HEK293 (cell line): ENCODE measurements around the gene FOXK2.
A peak's percentile ranks its signal among the peaks of the same experiment; 100 is the strongest.
"Not testable (repeated sequence)": the region's sequence is repeated elsewhere in the genome, so short reads cannot be mapped to it uniquely, and the experiment has no call there.

ENCODE experiments used
- CTCF ChIA-PET: fragments of 350-600 bp; formaldehyde crosslinking; extraction: SDS; loops from one replicate; lab custom pipeline; 2021; ENCODE audit warnings: antibody characterized with exemption; lab: Yijun Ruan, JAX
- POLR2A ChIA-PET: fragments of 300-600 bp; formaldehyde crosslinking; extraction: SDS; loops from one replicate; lab custom pipeline; 2020; ENCODE audit warnings: antibody characterized with exemption, inconsistent platforms; lab: Yijun Ruan, JAX
- H3K27ac ChIP-seq: fragments of 200-500 bp; sonication (Bioruptor generic); 2 replicates; pipeline ENCODE4 v1.5.1; 2014; ENCODE audit warnings: low read depth, low read length, control low read depth, inconsistent platforms; ENCODE audit errors: extremely low read depth
- H3K36me3 ChIP-seq, 2 experiments: fragments of 200-500 bp in 1 of 2; sonication (Bioruptor generic) in 1 of 2; 1 replicate in 1 of 2; 2 replicates in 1 of 2; pipeline ENCODE4 v1.5.1; 2014 to 2017; ENCODE audit warnings: inconsistent platforms in 2 of 2, low read length in 2 of 2; ENCODE audit not compliant: control insufficient read depth in 2 of 2, insufficient read depth in 1 of 2
- H3K4me1 ChIP-seq: fragments of 200-500 bp; sonication (Bioruptor generic); 2 replicates; pipeline ENCODE4 v1.5.1; 2014; ENCODE audit warnings: mild to moderate bottlenecking, low read length, inconsistent platforms; ENCODE audit not compliant: control insufficient read depth, insufficient read depth
- H3K4me3 ChIP-seq: 2 replicates; pipeline ENCODE4 v1.5.1; 2011; ENCODE audit warnings: low read depth, mild to moderate bottlenecking, control low read depth, low read length, moderate library complexity
- H3K9me3 ChIP-seq: fragments of 200-500 bp; sonication (Bioruptor generic); 2 replicates; pipeline ENCODE4 v1.5.1; 2014; ENCODE audit warnings: low read depth, low read length, inconsistent platforms; ENCODE audit not compliant: control insufficient read depth, insufficient read depth
- GLIS1 ChIP-seq: fragments of 450-650 bp; formaldehyde crosslinking; IDR thresholded peaks from 2 replicates; pipeline ENCODE4 v1.5.1; 2016; ENCODE audit warnings: missing biosample characterization, missing genetic modification characterization
- HOXA7 ChIP-seq: sonication (generic); formaldehyde crosslinking; IDR thresholded peaks from 2 replicates; pipeline ENCODE4 v1.8.1; 2022; ENCODE audit warnings: missing genetic modification reagents, borderline replicate concordance
- IKZF3 ChIP-seq: fragments of 450-650 bp; IDR thresholded peaks from 2 replicates; pipeline ENCODE4 v1.5.0; 2018; ENCODE audit warnings: missing biosample characterization, mild to moderate bottlenecking, missing genetic modification characterization, moderate library complexity
- INSM2 ChIP-seq: fragments of 450-650 bp; formaldehyde crosslinking; IDR thresholded peaks from 2 replicates; pipeline ENCODE4 v1.5.1; 2016; ENCODE audit warnings: missing biosample characterization, missing genetic modification characterization
- KLF8 ChIP-seq: fragments of 450-650 bp; formaldehyde crosslinking; IDR thresholded peaks from 2 replicates; pipeline ENCODE4 v1.5.1; 2016; ENCODE audit warnings: missing biosample characterization, missing genetic modification characterization
- OSR2 ChIP-seq: fragments of 450-650 bp; formaldehyde crosslinking; IDR thresholded peaks from 2 replicates; pipeline ENCODE4 v1.5.1; 2016; ENCODE audit warnings: missing biosample characterization, missing genetic modification characterization
- WT1 ChIP-seq: fragments of 450-650 bp; formaldehyde crosslinking; IDR thresholded peaks from 2 replicates; pipeline ENCODE4 v1.5.1; 2016; ENCODE audit warnings: missing biosample characterization, missing genetic modification characterization
- ZBTB20 ChIP-seq: fragments of 450-650 bp; formaldehyde crosslinking; IDR thresholded peaks from 2 replicates; pipeline ENCODE4 v1.5.1; 2016; ENCODE audit warnings: missing biosample characterization, missing genetic modification characterization
- ZBTB21 ChIP-seq: fragments of 450-650 bp; formaldehyde crosslinking; IDR thresholded peaks from 2 replicates; pipeline ENCODE4 v1.5.1; 2017; ENCODE audit warnings: missing biosample characterization, missing genetic modification characterization
- ZNF112 ChIP-seq: fragments of 450-650 bp; formaldehyde crosslinking; IDR thresholded peaks from 2 replicates; pipeline ENCODE4 v1.5.0; 2017; ENCODE audit warnings: missing biosample characterization, missing genetic modification characterization
- ZNF114 ChIP-seq: fragments of 450-650 bp; formaldehyde crosslinking; IDR thresholded peaks from 2 replicates; pipeline ENCODE4 v1.5.0; 2017; ENCODE audit warnings: missing biosample characterization, missing genetic modification characterization
- ZNF121 ChIP-seq: fragments of 450-650 bp; formaldehyde crosslinking; IDR thresholded peaks from 2 replicates; pipeline ENCODE4 v1.5.1; 2016; ENCODE audit warnings: missing biosample characterization, missing genetic modification characterization
- ZNF239 ChIP-seq: fragments of 450-650 bp; formaldehyde crosslinking; IDR thresholded peaks from 2 replicates; pipeline ENCODE4 v1.5.1; 2016; ENCODE audit warnings: missing biosample characterization, missing genetic modification characterization
- ZNF433 ChIP-seq: fragments of 450-650 bp; formaldehyde crosslinking; IDR thresholded peaks from 2 replicates; pipeline ENCODE4 v1.5.1; 2016; ENCODE audit warnings: missing biosample characterization, missing genetic modification characterization, low read depth
- ZNF677 ChIP-seq: fragments of 450-650 bp; IDR thresholded peaks from 2 replicates; pipeline ENCODE4 v1.5.0; 2018; ENCODE audit warnings: missing biosample characterization, mild to moderate bottlenecking, missing genetic modification characterization, moderate library complexity
- ZNF777 ChIP-seq: fragments of 450-650 bp; formaldehyde crosslinking; IDR thresholded peaks from 2 replicates; pipeline ENCODE4 v1.5.1; 2017; ENCODE audit warnings: missing biosample characterization, missing genetic modification characterization, borderline replicate concordance
- ZNF830 ChIP-seq: fragments of 450-650 bp; IDR thresholded peaks from 2 replicates; pipeline ENCODE4 v1.5.0; 2018; ENCODE audit warnings: missing biosample characterization, missing genetic modification characterization, low read depth, mild to moderate bottlenecking, moderate library complexity
- TF ChIP-seq, protein P1 (sequence below): fragments of 450-650 bp; formaldehyde crosslinking; IDR thresholded peaks from 2 replicates; pipeline ENCODE4 v1.5.1; 2016; ENCODE audit warnings: missing biosample characterization, missing genetic modification characterization
- TF ChIP-seq, protein P2 (sequence below): fragments of 450-650 bp; formaldehyde crosslinking; IDR thresholded peaks from 2 replicates; pipeline ENCODE4 v1.5.1; 2016; ENCODE audit warnings: missing biosample characterization, missing genetic modification characterization

FOXK2 gene

GRCh38 chr17:82560802-82561428 lies 41.4 kb downstream of the FOXK2 start:
- Histone ChIP-seq H3K4me3 (no peak overlapping the region), H3K4me1 (peaks cover 11% of the 10 kb centered on the region), H3K9me3 (no peaks in the 10 kb centered on the region), H3K36me3 (peaks cover 25 to 30% of the 10 kb centered on the region in 2 experiments), H3K27ac (no peak overlapping the region)
- ChIA-PET CTCF (interaction anchor here (0.5 to 0.6 kb wide), 2 partner anchors 26 to 333 kb away, joined by 3 to 5 read pairs; no protein-coding TSS in a partner anchor), POLR2A (no interaction called here)
- TF ChIP-seq WT1 (tag by site-specific recombination) (peak; percentile 71; the same call in 1 of the 2 replicates), ZNF830 (tag by site-specific recombination) (no peak), INSM2 (tag by site-specific recombination) (peak; percentile 85)
- TF ChIP-seq, protein P1, sequence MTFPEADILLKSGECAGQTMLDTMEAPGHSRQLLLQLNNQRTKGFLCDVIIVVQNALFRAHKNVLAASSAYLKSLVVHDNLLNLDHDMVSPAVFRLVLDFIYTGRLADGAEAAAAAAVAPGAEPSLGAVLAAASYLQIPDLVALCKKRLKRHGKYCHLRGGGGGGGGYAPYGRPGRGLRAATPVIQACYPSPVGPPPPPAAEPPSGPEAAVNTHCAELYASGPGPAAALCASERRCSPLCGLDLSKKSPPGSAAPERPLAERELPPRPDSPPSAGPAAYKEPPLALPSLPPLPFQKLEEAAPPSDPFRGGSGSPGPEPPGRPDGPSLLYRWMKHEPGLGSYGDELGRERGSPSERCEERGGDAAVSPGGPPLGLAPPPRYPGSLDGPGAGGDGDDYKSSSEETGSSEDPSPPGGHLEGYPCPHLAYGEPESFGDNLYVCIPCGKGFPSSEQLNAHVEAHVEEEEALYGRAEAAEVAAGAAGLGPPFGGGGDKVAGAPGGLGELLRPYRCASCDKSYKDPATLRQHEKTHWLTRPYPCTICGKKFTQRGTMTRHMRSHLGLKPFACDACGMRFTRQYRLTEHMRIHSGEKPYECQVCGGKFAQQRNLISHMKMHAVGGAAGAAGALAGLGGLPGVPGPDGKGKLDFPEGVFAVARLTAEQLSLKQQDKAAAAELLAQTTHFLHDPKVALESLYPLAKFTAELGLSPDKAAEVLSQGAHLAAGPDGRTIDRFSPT (tag by site-specific recombination) = peak; percentile 31; the same call in 1 of the 2 replicates

GRCh38 chr17:82561429-82562035 lies 42.0 kb downstream of the FOXK2 start:
- H3K27ac ChIP-seq = no peak overlapping the region
- POLR2A ChIA-PET = no interaction called here
- H3K9me3 ChIP-seq = no peaks in the 10 kb centered on the region
- peaks cover 11% of the 10 kb centered on the region for H3K4me1 ChIP-seq
- CTCF ChIA-PET = interaction anchor here (0.5 to 0.6 kb wide), 2 partner anchors 27 to 332 kb away, joined by 3 to 5 read pairs; no protein-coding TSS in a partner anchor
- H3K4me3 ChIP-seq = no peak overlapping the region
- TF ChIP-seq ZNF677 (tag by site-specific recombination) (no peak), KLF8 (tag by site-specific recombination) (no peak), ZNF777 (tag by site-specific recombination) (no peak)
- H3K36me3 ChIP-seq = peaks cover 31% of the 10 kb centered on the region in 2 experiments

DNA sequence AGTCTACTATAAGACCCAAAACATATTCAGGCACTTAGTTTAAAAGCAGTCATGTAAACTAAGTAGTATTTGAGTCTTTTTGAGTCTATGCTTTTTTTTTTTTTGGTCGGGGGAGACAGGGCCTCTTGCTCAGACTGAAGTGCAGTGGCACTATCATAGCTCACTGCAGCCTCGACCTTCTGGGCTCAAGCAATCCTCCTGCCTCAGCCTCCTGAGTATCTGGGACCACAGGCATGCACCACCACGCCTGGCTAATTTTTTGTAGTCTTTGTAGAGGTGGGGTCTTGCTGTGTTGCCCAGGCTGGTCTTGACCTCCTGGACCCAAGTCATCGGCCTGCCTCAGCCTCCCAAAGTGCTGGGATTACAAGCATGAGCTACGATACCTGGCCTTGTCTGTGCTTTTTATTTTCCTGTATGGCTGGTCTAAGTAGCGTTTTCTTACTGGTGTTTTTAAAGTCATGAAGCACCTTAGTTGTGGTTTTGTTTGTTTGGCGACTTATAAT lies 43.2 kb downstream of the FOXK2 start:
- ChIA-PET POLR2A (interaction anchor here (0.7 kb wide), 1 partner anchor 525 kb away, joined by 3 read pairs; the partner anchor contains the start of gene DCXR), CTCF (interaction anchor here (1.6 kb wide), 1 partner anchor 9 kb away, joined by 10 read pairs; no protein-coding TSS in a partner anchor)
- H3K27ac ChIP-seq, H3K9me3 ChIP-seq: not testable (repeated sequence)
- TF ChIP-seq ZNF121 (tag by site-specific recombination) = peak; percentile 94
- TF ChIP-seq, all 188 proteins: peak for 1; not testable (repeated sequence) for 187
- not testable (repeated sequence) for H3K4me3 ChIP-seq
- Histone ChIP-seq H3K4me1 (peaks cover 11% of the 10 kb centered on the region), H3K36me3 (peaks cover 34 to 44% of the 10 kb centered on the region in 2 experiments)

GRCh38 chr17:82563318-82563717 lies 43.8 kb downstream of the FOXK2 start:
- no peaks in the 10 kb centered on the region for H3K9me3 ChIP-seq
- H3K4me1 ChIP-seq = peaks cover 11% of the 10 kb centered on the region
- ChIA-PET CTCF (interaction anchor here (1.6 kb wide), 1 partner anchor 9 kb away, joined by 10 read pairs; no protein-coding TSS in a partner anchor), POLR2A (interaction anchor here (0.7 kb wide), 1 partner anchor 526 kb away, joined by 3 read pairs; the partner anchor contains the start of gene DCXR)
- H3K4me3 ChIP-seq = no peak overlapping the region
- no peak overlapping the region for H3K27ac ChIP-seq
- H3K36me3 ChIP-seq = peaks cover 31 to 44% of the 10 kb centered on the region in 2 experiments
- TF ChIP-seq HOXA7 (no peak), ZNF114 (no peak), ZBTB20 (tag by site-specific recombination) (no peak), ZNF112 (no peak), IKZF3 (no peak), ZNF239 (no peak), OSR2 (tag by site-specific recombination) (no peak), GLIS1 (tag by site-specific recombination) (no peak), ZNF433 (tag by site-specific recombination) (no peak), ZBTB21 (tag by site-specific recombination) (no peak)
- TF ChIP-seq, protein P2, sequence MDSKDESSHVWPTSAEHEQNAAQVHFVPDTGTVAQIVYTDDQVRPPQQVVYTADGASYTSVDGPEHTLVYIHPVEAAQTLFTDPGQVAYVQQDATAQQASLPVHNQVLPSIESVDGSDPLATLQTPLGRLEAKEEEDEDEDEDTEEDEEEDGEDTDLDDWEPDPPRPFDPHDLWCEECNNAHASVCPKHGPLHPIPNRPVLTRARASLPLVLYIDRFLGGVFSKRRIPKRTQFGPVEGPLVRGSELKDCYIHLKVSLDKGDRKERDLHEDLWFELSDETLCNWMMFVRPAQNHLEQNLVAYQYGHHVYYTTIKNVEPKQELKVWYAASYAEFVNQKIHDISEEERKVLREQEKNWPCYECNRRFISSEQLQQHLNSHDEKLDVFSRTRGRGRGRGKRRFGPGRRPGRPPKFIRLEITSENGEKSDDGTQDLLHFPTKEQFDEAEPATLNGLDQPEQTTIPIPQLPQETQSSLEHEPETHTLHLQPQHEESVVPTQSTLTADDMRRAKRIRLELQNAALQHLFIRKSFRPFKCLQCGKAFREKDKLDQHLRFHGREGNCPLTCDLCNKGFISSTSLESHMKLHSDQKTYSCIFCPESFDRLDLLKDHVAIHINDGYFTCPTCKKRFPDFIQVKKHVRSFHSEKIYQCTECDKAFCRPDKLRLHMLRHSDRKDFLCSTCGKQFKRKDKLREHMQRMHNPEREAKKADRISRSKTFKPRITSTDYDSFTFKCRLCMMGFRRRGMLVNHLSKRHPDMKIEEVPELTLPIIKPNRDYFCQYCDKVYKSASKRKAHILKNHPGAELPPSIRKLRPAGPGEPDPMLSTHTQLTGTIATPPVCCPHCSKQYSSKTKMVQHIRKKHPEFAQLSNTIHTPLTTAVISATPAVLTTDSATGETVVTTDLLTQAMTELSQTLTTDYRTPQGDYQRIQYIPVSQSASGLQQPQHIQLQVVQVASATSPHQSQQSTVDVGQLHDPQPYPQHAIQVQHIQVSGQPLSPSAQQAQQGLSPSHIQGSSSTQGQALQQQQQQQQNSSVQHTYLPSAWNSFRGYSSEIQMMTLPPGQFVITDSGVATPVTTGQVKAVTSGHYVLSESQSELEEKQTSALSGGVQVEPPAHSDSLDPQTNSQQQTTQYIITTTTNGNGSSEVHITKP (tag by site-specific recombination) = no peak
